DMS79 (cell line): Measurements from ENCODE around the gene CMTM4.
"Not testable (repeated sequence)": the region's sequence is repeated elsewhere in the genome, so short reads cannot be mapped to it uniquely, and the experiment has no call there.

Source experiments
- DNase-seq: peaks from one replicate; lab custom pipeline; 2025; lab: John Stamatoyannopoulos, UW

CMTM4 gene

DNA sequence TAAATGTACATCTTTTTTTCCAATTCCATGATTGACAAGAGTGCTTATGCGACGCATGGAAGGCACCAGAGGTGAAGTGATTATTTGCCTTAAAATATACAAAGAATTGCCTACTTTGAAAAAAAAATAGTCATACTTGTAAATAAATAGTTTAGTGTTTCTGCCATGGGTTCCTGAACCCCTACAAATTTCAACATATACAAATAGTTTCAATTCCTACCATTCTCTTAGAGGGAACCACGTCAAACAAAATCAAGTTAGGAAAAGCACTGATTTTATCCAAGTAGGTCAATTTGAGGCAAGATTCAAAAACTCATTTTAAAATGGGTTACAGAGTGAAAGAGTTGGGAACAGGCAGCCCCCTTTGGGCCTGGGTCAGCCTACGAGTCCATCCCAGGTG, 80.4 kb downstream of the CMTM4 start:
- no peak for DNase-seq

DNA sequence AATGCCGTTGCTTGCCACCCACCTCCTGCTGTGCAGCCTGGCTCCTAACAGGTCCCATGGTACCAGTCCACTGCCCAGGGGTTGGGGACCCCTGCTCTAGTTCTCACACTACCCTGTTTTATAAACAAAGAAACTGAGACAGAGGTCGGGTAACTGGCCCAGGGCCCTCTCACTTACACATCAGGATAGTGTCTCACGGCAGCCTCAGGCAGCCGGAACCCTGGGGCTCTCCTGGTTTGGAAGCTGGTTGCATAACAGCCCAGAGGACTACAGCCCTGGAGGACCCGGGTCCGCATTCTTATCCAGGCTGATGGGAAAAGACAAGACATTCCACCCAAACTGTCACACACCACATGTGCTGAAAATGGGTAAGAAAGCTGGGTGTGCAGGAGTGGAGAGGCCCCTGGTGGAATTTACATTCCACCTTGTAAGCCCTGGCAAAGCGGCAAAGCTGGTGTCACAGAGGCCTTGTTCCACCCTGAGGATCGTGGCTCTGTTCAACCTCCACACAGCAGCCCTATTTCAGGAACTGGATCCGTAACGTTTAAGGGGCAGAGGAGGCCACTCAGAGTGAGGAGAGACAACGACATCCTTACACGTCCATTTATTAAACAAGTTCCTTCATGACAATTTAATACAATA, 82.3 kb downstream of the CMTM4 start:
- DNase-seq: no peak

GRCh38 chr16:66612422-66612821, 84.1 kb downstream of the CMTM4 start:
- no peak for DNase-seq

GRCh38 chr16:66611911-66612310, 84.6 kb downstream of the CMTM4 start:
- DNase-seq: not testable (repeated sequence)

DNA sequence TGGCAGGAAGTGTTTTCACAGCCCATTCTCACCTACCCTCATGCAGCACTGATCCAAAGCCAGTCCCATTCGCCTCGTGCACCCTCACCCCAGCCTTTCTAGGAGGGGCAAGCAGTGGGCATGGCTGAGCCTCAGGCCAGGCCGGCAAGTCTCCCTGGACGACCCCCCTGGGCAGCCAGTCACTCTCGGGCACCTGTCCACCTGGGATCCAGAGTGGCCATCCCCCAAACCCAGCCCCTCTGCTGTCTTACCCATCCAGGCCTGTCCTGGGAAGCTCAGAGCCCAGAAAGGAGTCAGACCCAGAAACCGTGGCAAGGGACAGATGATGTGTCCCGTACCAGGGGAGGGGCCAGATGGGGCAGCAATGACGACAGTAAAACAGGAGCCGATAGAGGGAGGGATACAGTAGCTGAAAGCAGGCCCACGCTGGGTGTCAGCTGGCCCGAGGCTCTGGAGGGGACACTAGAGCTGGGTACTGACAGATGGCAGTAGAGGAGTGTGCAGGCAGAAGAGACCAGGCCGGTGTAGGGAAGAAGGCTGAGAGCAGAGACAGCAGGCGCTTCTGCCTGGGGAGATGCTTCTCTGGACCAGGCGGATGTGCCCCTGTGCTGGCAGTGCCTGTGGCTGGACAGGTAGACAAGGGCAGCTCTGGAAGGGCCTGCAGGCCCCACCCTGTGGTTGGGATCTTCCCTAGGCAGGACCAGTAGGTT, 86.3 kb downstream of the CMTM4 start:
- DNase-seq: no peak

DNA sequence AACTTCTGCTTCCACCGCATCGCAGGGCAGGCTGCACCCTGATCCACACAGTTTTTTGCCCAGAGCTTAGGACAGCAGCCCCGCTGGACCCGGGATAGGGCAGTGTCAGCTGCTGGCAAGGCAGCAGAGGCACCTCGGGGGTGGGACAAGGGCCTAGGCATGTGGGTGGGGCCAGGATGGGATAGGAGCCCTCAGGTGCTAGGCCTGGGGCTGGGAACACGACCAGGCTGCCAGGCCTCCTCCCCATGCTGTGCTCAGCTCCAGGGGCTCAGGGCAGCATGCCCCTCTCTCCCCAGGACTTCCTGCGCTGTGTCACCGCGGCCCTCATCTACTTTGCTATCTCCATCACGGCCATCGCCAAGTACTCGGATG, 87.4 kb downstream of the CMTM4 start:
- no peak for DNase-seq

DNA sequence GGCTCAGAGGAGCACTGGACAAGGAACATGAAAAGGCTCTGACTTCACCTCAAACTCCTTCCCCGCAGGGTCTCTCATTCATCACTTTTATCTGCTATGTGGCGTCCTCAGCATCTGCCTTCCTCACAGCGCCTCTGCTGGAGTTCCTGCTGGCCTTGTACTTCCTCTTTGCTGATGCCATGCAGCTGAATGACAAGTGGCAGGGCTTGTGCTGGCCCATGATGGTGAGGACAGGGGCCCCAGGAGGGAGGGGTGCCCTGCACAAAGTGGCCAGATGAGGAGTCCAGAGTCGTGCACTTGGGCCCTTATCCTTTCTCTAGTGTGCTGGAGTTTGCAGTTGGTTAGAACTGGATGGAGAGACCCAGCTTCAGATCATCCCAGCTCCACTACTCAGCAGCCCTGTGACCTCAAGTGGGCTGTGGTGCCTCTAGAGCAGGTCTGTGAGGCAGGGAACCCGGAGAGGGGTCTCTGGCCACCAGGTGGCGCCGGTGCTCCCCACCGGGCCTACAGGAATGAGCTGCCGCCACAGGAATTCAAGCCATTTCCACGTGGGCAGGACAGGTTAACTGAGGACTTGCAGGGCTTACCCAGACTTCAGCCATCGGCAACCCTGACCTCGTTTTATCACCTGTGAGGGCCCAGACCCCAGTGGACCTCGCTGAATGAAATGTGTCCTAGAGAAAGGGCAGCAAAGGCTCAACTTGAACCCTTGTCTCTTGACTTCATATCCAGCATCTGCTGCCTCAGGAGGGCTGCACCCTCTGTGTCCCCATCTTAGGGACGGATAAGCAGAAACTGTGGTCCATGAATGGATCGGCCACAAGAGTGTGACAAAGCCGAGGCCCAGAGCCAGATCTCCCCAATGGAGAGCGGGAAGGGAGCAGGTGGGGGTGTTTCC, 88.1 kb downstream of the CMTM4 start:
- DNase-seq: peak; percentile 25

GRCh38 chr16:66605979-66606751, 90.4 kb downstream of the CMTM4 start:
- DNase-seq: no peak

- DNase-seq: no peak
These were observed 91.2 kb downstream of the CMTM4 start for GRCh38 chr16:66605177-66605978.

DNA sequence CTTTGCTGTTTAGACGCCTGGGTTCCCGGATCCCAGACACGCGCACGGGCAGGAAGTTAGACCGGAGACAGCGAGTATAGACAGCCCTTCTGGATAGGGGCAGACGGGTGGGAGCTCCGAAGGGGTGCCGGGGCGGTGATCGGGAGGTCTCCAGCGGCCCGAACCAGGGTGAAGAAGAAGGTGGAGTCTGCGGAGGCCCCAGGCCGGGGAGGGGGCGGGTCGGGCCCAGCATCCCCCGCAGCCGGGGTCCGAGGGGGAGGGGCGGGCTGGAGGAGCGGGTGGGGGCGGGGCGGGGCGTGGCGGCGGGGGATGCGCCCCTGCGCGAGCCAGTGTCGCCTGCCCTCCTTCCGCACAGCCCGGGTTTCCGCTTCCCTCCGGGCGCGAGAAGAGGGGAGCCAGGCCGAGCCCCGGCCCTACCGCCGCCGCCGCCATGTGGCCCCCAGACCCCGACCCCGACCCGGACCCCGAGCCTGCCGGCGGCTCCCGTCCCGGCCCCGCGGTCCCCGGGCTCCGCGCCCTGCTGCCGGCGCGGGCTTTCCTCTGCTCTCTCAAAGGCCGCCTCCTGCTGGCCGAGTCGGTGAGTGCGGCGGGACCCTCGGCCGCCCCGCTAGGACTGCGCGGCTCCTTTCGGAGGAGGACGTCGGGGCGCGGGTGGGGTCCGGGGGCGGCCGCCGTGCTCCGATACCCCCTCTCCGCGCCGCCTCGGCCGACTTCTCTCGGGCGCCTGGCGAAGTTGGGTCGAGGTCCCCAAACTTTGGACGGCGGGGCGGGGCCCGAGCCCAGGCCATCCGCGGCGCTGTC, 92.0 kb downstream of the CMTM4 start, which contains the start of gene CMTM3:
CMTM3 (plus strand) TSS at position 329 of the 801 bp plus-strand sequence; CDS start at position 431, 102 bp downstream.
- DNase-seq: no peak

DNA sequence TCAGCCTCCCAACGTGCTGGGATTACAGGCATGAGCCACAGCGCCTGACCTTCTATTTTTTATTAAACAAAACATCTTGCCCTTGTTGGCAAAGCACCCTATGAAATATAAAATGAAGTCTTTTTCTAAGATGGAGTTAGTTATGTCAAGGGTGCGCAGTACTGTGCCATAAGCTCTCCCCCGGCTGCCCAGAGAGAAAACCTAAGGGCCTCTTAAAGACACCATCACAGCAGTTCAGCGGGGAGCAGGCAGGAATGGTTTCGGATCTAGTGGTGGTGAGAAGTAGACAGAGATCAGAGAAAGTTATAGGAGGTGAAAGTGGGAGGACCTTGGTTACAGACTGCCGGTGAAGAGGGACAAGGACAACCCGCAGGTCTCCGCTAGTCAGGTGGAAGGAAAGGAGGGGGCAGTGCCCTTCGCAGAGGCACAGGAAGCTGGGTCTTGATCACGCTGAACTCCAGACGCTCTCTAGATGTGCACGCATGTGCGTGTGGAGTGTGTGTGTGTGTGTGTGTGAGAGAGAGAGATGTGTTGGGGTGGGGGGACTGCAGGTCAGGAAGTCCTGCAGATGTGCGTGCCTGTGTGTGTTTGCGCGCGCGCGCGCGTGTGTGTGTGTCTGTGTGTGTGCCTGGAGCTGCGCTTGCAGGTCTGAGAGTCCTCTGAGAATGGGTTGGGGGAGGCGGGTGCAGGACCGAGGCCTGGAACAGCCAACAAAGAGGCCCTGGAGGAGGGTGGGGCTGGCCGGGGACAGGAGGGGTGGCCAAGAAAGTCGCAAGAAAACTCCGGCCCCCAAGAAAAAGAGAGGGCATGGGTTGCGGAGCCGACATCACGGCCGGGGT, 92.8 kb downstream of the CMTM4 start:
- DNase-seq: peak; percentile 21

GRCh38 chr16:66601471-66601870, 95.1 kb downstream of the CMTM4 start:
- no peak for DNase-seq

GRCh38 chr16:66600477-66600876, 96.1 kb downstream of the CMTM4 start:
- no peak for DNase-seq

- no peak for DNase-seq
These were observed 96.8 kb downstream of the CMTM4 start for GRCh38 chr16:66599726-66600125.

DNA sequence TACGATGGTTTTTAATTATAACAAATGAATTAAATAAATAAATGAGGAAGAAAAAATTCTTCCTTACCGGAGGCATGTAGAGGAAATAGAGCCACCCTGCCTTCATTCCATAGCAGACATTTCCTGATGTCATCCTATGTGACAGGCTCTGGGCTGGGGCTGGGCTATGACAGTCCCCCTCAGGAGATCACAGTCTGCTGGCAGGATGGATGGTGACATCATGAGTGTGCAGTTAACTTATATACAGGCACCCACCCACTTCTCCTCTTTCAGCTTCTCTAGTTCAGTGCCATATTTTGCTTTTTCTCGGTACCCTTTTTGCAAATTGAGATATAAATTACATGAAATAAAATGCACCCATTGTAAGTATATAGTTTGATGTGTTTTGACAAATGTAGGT, 98.4 kb downstream of the CMTM4 start:
- no peak for DNase-seq

DNA sequence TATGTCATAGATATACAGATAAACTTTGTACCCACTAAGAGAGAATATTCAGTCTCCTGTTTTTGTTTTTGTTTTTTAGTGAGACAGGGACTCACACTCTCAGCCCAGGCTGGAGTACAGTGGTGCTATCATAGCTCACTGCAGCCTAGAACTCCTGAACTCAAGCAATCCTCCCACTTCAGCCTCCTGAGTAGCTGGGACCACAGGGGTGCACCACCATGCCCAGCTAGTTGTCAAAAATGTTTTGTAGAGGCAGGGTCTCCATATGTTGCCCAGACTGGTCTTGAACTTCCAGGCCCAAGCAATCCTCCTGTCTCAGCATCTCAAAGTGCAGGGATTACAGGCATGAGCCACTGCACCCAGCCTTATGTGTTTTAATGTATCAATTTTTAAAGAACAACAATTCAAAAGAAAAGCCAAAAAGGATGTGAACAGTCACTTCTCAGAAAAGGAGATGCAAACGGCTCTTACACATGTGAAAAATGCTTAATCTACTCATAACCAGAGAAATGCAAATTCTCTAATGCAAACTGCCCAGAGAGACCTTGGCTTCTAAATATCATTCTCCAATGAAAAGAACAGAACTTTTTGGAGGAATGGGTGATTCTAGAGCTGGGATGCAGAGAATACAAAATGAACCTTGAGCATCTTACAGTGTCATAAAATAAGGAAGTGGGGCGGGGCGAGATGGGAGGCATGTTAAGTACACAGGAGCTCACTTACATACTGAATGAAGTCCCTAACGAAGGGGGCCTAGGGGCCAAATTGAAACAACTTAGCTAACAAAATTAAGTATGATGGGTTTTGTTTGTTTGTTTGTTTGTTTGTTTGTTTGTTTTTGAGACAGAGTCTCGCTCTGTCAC, 99.3 kb downstream of the CMTM4 start:
- no peak for DNase-seq

DNA sequence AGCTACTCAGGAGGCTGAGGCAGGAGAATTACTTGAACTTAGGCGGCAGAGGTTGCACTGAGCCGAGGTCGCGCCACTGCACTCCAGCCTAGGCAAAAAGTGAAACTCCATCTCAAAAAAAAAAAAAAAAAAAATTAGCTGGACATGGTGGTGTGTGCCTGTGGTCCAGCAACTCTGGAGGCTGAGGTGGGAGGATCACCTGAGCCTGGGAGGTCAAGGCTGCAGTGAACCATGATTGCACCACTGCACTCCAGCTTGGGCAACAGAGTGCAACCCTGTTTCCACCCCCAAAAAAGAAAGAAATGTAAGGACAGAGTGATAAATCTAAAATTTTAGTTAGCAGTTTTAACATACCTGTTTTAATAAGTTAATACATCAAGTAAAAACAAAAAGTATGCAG, 100.0 kb downstream of the CMTM4 start:
- not testable (repeated sequence) for DNase-seq

DNA sequence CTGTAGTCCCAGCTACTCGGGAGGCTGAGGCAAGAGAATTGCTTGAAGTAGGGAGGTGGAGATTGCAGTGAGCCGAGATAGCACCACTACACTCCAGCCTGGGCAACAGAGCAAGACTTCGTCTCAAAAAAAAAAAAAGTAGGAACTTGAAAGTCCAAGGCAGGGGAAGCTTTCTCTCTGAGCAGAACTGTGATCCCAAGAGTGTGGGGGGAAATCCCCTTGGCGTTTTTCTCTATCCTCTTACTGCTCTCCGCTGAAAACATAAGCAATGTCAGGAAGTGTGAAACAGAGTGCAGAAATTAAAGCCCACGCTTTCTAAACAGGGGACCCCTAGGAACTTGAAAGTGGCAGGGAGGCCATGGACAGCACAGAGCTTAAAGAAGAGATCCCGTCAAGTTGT, 101.8 kb downstream of the CMTM4 start:
- no peak for DNase-seq
